NOMO-1 (cell line): ENCODE measurements around the gene B3GAT1.

Source experiments
- DNase-seq, 2 experiments: peaks; one replicate each; lab custom pipeline; 2025; ENCODE audit not compliant: unreplicated experiment in 2 of 2; lab: John Stamatoyannopoulos, UW

Gene B3GAT1

GRCh38 chr11:134442246-134442645, 30.2 kb upstream of the B3GAT1 start:
- no peak for DNase-seq

- DNase-seq: no peak
These were observed 29.7 kb upstream of the B3GAT1 start for GRCh38 chr11:134441706-134442105.

DNA sequence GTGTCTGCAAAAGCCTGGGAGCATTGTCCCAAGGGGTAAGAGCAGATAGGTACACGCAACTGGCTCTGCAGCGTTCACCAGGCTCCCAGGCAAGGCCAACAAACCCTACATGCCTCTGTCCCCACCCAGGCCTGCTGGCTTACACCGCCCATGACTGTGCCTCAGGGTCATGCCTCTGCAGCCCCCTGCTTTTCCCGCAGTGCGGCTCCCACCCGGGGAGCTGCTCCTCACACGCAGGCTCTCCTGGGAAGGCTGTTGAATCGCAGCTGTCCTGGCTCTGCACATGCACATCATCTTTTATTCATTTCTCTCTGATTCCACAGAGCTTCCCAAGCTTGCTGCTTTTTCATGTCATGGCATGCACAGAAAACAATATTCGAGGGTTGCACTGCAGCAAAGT, 29.2 kb upstream of the B3GAT1 start:
- DNase-seq: no peak

GRCh38 chr11:134440851-134441250, 28.8 kb upstream of the B3GAT1 start:
- DNase-seq: no peak

- no peak for DNase-seq
These were observed 26.8 kb upstream of the B3GAT1 start for GRCh38 chr11:134438542-134439537.

DNA sequence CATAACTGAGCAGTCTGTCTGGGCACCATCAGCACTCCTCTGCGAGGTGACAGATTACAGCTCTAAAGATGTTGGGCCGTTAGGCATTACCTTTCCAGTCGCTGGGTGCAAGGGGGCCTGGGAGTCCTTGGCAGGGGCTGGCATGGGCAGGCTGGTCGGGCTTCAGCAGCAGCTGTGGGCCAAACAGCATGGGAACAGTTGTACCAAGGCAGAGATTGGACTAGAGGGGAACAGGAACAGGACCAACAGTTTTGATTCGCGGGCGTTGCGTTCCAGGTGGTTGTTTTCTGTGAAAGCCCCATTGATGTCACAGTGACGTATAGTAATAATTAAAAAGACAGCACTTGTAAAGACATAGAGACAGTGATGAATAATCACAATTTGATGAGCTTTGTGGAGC, 25.8 kb upstream of the B3GAT1 start:
- no peak for DNase-seq

GRCh38 chr11:134436781-134437180, 24.7 kb upstream of the B3GAT1 start:
- DNase-seq: no peak

GRCh38 chr11:134433806-134434205, 21.8 kb upstream of the B3GAT1 start:
- no peak for DNase-seq

GRCh38 chr11:134433251-134433650, 21.2 kb upstream of the B3GAT1 start:
- no peak for DNase-seq

DNA sequence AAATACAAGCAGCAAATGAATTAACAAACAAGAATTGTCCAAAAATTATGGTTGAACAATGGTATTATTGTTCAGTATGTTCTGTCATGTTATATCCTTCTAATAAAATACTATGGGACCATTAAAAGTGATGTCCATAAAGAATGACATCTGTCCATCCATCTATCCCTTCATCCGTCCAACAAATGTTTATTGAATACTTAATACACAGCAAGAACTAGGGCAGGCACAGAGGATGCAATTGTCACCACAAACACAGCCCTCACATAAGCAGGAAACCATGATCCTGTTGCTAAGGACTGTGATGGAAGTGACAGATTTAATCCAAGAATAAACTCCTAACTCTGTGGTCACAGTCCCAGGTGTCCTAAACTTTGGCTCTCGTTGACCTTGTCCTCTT, 20.7 kb upstream of the B3GAT1 start:
- no peak for DNase-seq

DNA sequence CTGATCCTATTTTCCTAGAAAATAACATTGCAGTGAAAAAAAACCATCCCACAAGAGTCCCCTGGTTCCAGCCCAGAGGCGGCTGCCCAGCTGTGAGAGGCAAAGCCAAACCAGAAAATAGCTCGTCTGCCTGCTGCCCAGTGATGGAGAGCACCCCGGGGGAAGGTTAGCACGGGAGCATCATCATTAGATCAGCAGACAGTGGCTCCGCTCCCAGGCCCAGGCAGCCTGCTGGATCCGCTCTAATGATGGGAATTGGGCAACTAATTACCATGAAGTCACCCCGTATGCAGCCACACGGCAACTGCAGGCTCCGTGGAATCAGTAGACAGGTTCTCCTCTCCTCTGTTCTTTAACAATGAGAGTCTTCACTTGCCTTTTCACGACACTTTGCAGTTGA, 17.1 kb upstream of the B3GAT1 start:
- no peak for DNase-seq

DNA sequence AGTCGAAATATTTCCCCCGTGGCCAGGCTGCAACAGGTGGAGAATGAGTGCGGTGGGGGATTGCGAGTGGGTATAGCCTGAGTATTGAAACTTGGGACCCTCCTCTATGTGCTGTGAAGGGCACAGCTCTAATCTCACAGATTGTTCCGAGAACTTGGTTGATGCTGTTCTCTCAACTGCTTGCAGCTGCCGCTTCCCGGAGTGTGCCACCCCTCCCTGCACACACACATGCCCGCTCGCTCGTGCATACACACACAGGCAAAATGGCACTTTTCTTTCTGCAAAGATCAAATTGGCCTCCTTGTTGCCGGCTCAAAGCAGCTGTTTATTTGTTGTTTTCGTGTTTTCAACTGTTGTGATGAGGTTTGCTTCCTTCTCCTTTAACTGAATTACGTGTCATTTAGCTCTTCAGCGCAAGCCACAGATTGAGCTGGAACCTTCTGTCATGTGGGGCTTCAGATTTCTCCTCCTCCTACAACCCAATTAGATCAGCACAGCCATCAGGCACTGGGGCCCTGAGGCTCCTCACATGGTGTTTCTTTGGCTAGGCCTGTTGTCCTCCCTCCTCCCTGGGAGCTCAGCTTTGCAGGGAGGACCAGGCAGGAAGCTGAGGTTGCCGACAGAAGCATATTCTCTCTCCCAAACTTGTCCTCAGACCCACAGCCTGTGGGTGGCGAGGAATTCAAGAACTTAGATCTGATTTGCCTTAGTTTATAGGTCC, 13.9 kb upstream of the B3GAT1 start:
- DNase-seq: no peak

GRCh38 chr11:134425413-134425812, 13.4 kb upstream of the B3GAT1 start:
- no peak for DNase-seq

- DNase-seq: no peak
These were observed 11.1 kb upstream of the B3GAT1 start for GRCh38 chr11:134423106-134423505.

- no peak for DNase-seq
These were observed 6.1 kb upstream of the B3GAT1 start for GRCh38 chr11:134417871-134418840.

GRCh38 chr11:134416726-134417125, 4.7 kb upstream of the B3GAT1 start:
- no peak for DNase-seq

DNA sequence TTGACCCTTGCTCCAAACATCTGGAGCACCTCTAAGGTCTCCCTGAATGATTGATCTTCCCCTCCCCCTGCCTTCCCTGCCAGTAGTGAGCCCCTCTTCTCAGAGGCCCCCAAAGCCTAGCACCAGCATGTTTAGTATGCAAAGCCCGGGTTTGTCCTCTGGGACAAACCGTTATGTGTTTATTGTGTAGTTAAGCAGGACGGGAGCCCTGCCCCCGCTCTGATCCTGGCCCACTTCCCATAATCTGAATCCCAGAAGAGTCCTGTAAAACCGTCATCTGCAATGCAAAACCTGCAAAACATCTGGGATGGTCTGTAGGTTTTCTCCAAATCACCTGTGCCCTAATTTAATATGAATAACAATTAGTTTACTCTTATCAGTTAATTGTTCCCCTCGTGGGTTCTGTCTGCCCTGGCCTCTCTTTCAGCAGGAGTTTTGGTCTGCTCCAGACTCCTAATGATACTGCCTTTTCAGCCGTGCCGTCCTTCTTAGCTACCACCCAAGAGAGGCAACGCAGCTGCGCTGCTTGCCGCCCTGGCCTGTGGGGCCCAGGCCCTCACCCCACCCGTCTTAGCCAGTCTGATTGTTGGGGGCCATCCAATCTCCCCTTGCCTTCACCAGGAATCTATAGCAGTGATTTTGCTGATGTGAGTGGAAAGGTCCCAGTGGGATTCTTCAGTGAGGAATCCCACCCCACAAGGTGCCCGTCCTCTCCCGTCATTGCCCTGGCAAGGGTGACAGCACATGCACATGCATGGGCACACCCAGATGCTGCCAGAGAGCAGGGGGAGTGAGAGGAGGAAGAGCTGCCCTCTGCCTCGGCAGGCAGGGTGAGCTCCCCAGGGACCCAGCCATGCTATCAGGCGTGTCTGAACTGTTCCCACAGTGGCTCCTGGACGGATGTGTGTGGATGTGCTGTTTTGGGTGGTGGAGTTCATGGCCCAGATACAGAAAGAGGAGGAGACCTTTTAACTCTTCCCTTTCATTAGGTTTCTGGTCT, 3.0 kb upstream of the B3GAT1 start:
- DNase-seq: no peak

DNA sequence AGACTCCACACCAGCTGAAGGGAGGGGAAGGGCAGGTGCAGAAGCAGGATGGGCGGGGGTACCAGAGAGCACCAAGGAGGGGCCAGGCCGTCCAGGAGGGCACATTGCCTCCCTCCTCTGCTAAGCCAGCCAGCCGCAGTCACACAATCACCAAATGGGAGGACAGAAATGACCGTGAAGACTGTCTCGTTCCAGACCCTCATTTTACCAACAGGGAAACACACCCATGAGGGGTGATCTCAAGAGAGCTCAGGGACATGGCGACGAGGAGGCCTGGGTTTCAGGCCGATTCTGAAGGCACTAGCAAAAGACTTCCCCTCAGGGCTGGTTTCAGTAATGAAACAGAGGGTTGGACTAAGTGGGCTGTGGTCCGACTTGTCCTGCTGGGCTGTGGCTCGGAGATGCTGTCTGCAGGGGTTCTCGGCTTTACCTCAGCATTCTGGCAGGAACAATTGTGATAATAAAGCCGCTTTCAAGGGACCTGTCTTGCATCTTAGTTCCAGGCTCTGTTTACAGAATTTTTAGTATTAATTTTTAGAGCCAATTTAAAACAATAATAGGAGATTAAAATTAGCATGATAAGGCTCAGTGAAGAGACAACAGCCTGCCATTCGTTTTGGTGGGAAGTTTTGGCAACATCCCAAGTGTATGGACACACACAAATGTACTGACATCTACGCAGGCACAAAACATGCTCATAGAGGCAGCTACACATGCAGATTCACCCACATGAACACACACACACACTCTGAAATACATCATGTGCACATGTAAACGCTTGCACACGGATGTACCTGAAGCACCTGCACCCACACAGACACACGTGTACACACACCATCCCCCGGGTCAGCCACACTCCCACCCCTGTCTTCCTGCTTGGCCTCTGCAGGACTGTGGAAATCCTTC, 2.0 kb upstream of the B3GAT1 start:
- no peak for DNase-seq
